ENCODE measurements around the gene TBCD.

Gene TBCD

GRCh38 chr17:82868715-82869131 is 116.9 kb downstream of the TBCD start:
- in situ Hi-C loops (cut with MboI; ENCODE audit: low pct_unique_long_range_greater_than_20kb, low sequenced_read_pairs, unreplicated experiment) = no loop called here
- DNase-seq (ENCODE audit: low spot score) = no peak
- TF ChIP-seq, protein P1, sequence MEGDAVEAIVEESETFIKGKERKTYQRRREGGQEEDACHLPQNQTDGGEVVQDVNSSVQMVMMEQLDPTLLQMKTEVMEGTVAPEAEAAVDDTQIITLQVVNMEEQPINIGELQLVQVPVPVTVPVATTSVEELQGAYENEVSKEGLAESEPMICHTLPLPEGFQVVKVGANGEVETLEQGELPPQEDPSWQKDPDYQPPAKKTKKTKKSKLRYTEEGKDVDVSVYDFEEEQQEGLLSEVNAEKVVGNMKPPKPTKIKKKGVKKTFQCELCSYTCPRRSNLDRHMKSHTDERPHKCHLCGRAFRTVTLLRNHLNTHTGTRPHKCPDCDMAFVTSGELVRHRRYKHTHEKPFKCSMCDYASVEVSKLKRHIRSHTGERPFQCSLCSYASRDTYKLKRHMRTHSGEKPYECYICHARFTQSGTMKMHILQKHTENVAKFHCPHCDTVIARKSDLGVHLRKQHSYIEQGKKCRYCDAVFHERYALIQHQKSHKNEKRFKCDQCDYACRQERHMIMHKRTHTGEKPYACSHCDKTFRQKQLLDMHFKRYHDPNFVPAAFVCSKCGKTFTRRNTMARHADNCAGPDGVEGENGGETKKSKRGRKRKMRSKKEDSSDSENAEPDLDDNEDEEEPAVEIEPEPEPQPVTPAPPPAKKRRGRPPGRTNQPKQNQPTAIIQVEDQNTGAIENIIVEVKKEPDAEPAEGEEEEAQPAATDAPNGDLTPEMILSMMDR (IDR thresholded peaks at IDR 0.05; ENCODE audit: extremely low read depth, insufficient read depth, missing control alignments) = no peak

DNA sequence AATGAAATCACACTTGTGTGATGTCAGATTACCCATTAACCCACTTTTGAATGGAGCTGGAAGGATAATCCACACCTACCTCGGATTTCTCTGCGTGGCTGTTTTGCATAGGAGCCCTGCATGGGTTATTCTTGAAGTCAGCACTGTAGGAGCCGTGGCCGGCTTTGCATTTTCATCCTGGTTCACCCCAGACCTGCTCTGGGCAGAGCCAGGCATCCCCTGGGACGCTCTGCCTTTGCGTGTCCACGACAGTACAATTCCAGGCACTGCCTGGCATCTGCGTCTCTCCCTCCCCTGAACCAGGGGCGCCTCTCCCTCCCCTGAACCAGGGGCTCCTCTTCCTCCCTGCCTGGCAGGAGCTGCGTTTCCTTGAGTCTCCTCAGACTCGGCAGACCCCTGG is 117.7 kb downstream of the TBCD start:
- in situ Hi-C loops (cut with MboI; ENCODE audit: low pct_unique_long_range_greater_than_20kb, low sequenced_read_pairs, unreplicated experiment) = no loop called here
- DNase-seq (ENCODE audit: low spot score) = no peak
- TF ChIP-seq, protein P1 (IDR thresholded peaks at IDR 0.05; ENCODE audit: extremely low read depth, insufficient read depth, missing control alignments) = no peak

- TF ChIP-seq, protein P1 (IDR thresholded peaks at IDR 0.05; ENCODE audit: extremely low read depth, insufficient read depth, missing control alignments) = no peak
- in situ Hi-C loops (cut with MboI; ENCODE audit: low pct_unique_long_range_greater_than_20kb, low sequenced_read_pairs, unreplicated experiment) = no loop called here
- no peak for DNase-seq (ENCODE audit: low spot score)
These were observed 118.2 kb downstream of the TBCD start for GRCh38 chr17:82870091-82870491.

DNA sequence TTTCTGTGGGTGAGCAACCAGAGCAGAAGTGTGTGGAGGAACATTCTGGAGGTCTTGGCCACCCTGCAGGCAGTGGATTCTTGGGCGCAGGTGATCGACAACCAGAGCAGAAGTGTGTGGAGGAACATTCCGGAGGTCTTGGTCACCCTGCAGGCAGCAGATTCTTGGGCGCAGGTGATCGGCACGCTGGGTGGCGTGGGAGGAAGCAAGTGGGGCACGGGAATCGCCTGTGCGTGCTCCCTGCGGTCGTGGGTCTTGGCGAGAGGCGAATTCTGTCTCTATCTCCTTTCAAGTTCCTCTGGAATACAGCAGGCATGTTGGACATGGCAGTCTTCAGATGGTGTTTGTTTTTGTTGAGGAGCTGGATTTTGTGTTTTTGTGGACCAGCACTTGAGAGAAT is 118.7 kb downstream of the TBCD start:
- in situ Hi-C loops (cut with MboI; ENCODE audit: low pct_unique_long_range_greater_than_20kb, low sequenced_read_pairs, unreplicated experiment) = no loop called here
- TF ChIP-seq, protein P1 (IDR thresholded peaks at IDR 0.05; ENCODE audit: extremely low read depth, insufficient read depth, missing control alignments) = no peak
- DNase-seq (ENCODE audit: low spot score) = no peak

DNA sequence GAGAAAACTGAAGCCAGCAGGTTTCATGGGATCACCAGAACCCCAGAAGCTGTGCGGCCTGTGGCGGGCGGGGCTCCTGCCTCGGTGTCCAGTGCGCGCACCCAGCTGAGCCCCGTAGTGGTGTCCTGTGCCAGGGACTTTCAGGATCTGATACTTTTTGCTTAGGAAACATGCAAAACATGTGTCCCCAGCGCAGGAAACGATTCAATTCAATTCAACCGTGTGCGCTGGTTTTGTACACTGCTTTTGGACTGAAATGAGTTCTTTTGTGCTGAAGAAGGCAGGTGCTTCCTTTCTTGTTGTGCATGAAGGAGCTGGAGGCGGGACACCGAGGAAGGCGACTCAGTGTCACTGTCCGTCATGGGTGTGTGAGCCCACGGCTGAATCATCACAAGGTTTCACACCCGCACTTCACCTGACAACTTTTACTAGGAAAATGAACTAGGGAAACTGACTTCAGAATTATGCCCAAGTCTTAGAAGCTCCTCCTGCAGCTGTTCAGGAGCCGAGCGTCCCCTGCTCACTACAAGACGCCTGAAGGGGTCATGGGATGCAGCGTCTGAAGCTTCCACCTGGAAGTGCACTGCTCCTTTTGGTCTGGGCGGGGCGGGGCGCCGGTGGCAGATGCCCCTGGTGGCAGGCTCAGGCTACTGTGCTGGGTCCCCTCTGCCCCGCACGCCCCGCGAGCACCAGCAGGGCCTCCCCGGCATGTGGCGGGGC is 119.4 kb downstream of the TBCD start:
- peak; percentile 89 for DNase-seq (ENCODE audit: low spot score)

DNA sequence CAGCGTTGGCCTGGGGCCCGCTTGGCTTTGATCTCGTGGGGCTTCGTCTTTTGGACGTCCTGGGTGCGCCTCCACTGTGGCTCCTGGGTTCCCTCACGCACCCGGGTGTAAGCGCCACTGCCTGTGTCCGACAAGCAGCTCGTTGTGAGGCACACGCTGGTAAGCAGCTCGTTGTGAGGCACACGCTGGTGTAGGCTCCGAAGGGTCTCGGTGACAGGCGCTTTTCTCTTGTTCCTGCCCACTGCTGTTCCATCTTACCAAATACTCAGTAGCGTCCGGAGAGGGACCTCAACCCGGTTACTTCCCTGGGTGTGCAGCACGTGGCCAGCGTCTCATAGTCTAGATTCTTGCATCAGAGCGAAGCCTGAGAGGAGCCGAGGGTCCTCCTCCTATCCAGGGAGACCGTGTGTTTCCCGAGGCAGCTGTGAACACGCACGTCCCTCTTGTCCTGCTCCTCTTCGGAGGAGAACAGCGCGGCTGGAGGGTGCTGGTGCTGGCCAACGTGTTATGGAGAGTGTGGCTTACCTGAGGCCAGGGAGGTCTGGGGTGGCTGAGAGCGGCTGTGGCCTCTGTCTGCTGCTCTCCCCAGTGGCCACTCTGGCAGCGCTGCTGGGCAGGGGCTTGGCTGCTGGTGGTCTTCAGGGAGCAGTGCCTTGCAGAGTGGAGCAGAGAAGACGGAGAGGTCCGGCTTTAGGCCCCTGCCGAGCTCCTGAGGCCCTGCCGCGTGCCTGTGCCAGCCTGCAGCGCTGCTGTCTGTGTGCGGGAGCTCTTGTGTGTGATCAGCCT is 120.1 kb downstream of the TBCD start:
- TF ChIP-seq, protein P1 (IDR thresholded peaks at IDR 0.05; ENCODE audit: extremely low read depth, insufficient read depth, missing control alignments) = no peak
- DNase-seq (ENCODE audit: low spot score) = no peak
- in situ Hi-C loops (cut with MboI; ENCODE audit: low pct_unique_long_range_greater_than_20kb, low sequenced_read_pairs, unreplicated experiment) = no loop called here

More for the DNA sequence above, 119.4 kb downstream of the TBCD start:
- in situ Hi-C loops (cut with MboI; ENCODE audit: low pct_unique_long_range_greater_than_20kb, low sequenced_read_pairs, unreplicated experiment) = no loop called here
- TF ChIP-seq, protein P1 (IDR thresholded peaks at IDR 0.05; ENCODE audit: extremely low read depth, insufficient read depth, missing control alignments) = peak; percentile 29

Data from GM13977 (cell line).